IMR-90 (cell line): ENCODE data around the gene TIGD7. TPM values are rescaled to one million over a fixed set of nuclear protein-coding genes. Genes with fewer than 3 reads are reported as not detected.
A peak's percentile ranks its signal among the peaks of the same experiment; 100 is the strongest.

Source experiments
- ATAC-seq: fragments of 200-7000 bp; cut with Tn5 transposase; 2 replicates; pipeline ENCODE4 v1.9.1; 2020; ENCODE audit warnings: low read depth, mild to moderate bottlenecking, moderate library complexity
- BruUV-seq: library from RNA; stranded (reverse); fragments of 400-500 nt; replicated peaks from 2 replicates; lab custom pipeline; 2021; lab: Mats Ljungman, UMichigan
- CTCF ChIA-PET: fragments of 300-600 bp; formaldehyde crosslinking; extraction: SDS; loops from one replicate; lab custom pipeline; 2021; ENCODE audit warnings: antibody characterized with exemption; lab: Yijun Ruan, JAX
- POLR2A ChIA-PET: fragments of 300-600 bp; sonication (Branson Sonifier 250); formaldehyde crosslinking; loops from one replicate; lab custom pipeline; 2022; ENCODE audit warnings: antibody characterized with exemption; ENCODE audit not compliant: unreplicated experiment; lab: Charles Lee
- DNase-seq: peaks from one replicate; pipeline ENCODE4 v3.0.0; 2013
- H2AFZ ChIP-seq: replicated peaks from 2 replicates; pipeline ENCODE3; 2013; ENCODE audit warnings: low read length, mild to moderate bottlenecking; ENCODE audit not compliant: poor library complexity
- H2AK5ac ChIP-seq: 2 replicates; pipeline ENCODE4 v1.6.1; 2013; ENCODE audit warnings: low read depth, low read length, inconsistent platforms
- H2AK9ac ChIP-seq: replicated peaks from 2 replicates; pipeline ENCODE3; 2013; ENCODE audit warnings: mild to moderate bottlenecking, low read depth, low read length, moderate library complexity; ENCODE audit not compliant: poor library complexity
- H2BK120ac ChIP-seq: 2 replicates; pipeline ENCODE4 v1.6.1; 2013; ENCODE audit warnings: low read depth, low read length, inconsistent platforms
- H2BK15ac ChIP-seq: 3 replicates; pipeline ENCODE4 v1.6.1; 2013; ENCODE audit warnings: low read depth, low read length, inconsistent platforms
- H2BK20ac ChIP-seq: 2 replicates; pipeline ENCODE4 v1.6.1; 2013; ENCODE audit warnings: low read depth, mild to moderate bottlenecking, inconsistent platforms, low read length, moderate library complexity
- H2BK5ac ChIP-seq: 2 replicates; pipeline ENCODE4 v1.6.1; 2013; ENCODE audit warnings: mild to moderate bottlenecking, low read depth, low read length, inconsistent platforms; ENCODE audit not compliant: poor library complexity, severe bottlenecking
- H3K14ac ChIP-seq: replicated peaks from 2 replicates; pipeline ENCODE4 v1.6.1; 2013; ENCODE audit warnings: low read depth, low read length, inconsistent platforms
- H3K18ac ChIP-seq: 2 replicates; pipeline ENCODE4 v1.6.1; 2013; ENCODE audit warnings: low read depth, low read length, control low read depth
- H3K23ac ChIP-seq: 2 replicates; pipeline ENCODE4 v1.6.1; 2013; ENCODE audit warnings: low read depth, low read length, inconsistent platforms
- H3K27ac ChIP-seq: 2 replicates; pipeline ENCODE4 v1.5.1; 2013; ENCODE audit warnings: mild to moderate bottlenecking, control low read depth, low read length; ENCODE audit not compliant: insufficient read depth
- H3K27me3 ChIP-seq: 2 replicates; pipeline ENCODE4 v1.6.1; 2013; ENCODE audit warnings: low read length; ENCODE audit not compliant: control insufficient read depth, insufficient read depth
- H3K36me3 ChIP-seq: 2 replicates; pipeline ENCODE4 v1.6.1; 2013; ENCODE audit warnings: low read length, mixed read lengths; ENCODE audit not compliant: control insufficient read depth, insufficient read depth
- H3K4ac ChIP-seq: 2 replicates; pipeline ENCODE4 v1.6.1; 2013; ENCODE audit warnings: low read depth, low read length, inconsistent platforms
- H3K4me1 ChIP-seq: 2 replicates; pipeline ENCODE4 v1.6.1; 2013; ENCODE audit warnings: low read length, mixed read lengths; ENCODE audit not compliant: control insufficient read depth, insufficient read depth
- H3K4me2 ChIP-seq: 2 replicates; pipeline ENCODE4 v1.6.1; 2013; ENCODE audit warnings: low read depth, mild to moderate bottlenecking, control low read depth, low read length, moderate library complexity
- H3K4me3 ChIP-seq: 2 replicates; pipeline ENCODE4 v1.5.1; 2013; ENCODE audit warnings: low read depth, mild to moderate bottlenecking, control low read depth, low read length, moderate library complexity; ENCODE audit not compliant: insufficient read depth
- H3K56ac ChIP-seq: 2 replicates; pipeline ENCODE4 v1.6.1; 2013; ENCODE audit warnings: low read length, inconsistent platforms; ENCODE audit not compliant: insufficient read depth; ENCODE audit errors: extremely low read depth
- H3K79me1 ChIP-seq, 2 experiments: 2 replicates each; pipeline ENCODE4 v1.6.1; 2013; ENCODE audit warnings: low read length in 2 of 2, inconsistent platforms in 1 of 2, low read depth in 1 of 2
- H3K9ac ChIP-seq: 2 replicates; pipeline ENCODE4 v1.6.1; 2013; ENCODE audit warnings: low read depth, low read length, control low read depth
- H3K9me1 ChIP-seq: 2 replicates; pipeline ENCODE4 v1.6.1; 2013; ENCODE audit warnings: low read length, inconsistent platforms; ENCODE audit not compliant: insufficient read depth
- H3K9me3 ChIP-seq: 2 replicates; pipeline ENCODE4 v1.6.1; 2013; ENCODE audit warnings: low read length; ENCODE audit not compliant: control insufficient read depth, insufficient read depth
- H4K20me1 ChIP-seq: 2 replicates; pipeline ENCODE4 v1.6.1; 2013; ENCODE audit warnings: low read length, inconsistent platforms; ENCODE audit not compliant: insufficient read depth
- H4K5ac ChIP-seq: 2 replicates; pipeline ENCODE4 v1.6.1; 2013; ENCODE audit warnings: mild to moderate bottlenecking, low read depth, low read length, control low read depth
- H4K8ac ChIP-seq, 2 experiments: 2 replicates each; pipeline ENCODE4 v1.6.1; 2013; ENCODE audit warnings: low read depth in 2 of 2, low read length in 2 of 2, control low read depth in 1 of 2, inconsistent platforms in 1 of 2
- H4K91ac ChIP-seq: 2 replicates; pipeline ENCODE4 v1.6.1; 2013; ENCODE audit warnings: low read depth, low read length, inconsistent platforms; ENCODE audit not compliant: insufficient read depth
- BHLHE40 ChIP-seq: fragments of 150-350 bp; IDR thresholded peaks from 2 replicates; pipeline ENCODE4 v1.6.1; 2016; ENCODE audit warnings: mild to moderate bottlenecking, low read depth, low read length
- CEBPB ChIP-seq: IDR thresholded peaks from 2 replicates; pipeline ENCODE4 v1.6.1; 2012; ENCODE audit warnings: low read depth, low read length, improper control_type of control experiment
- CHD1 ChIP-seq: IDR thresholded peaks from 2 replicates; pipeline ENCODE4 v1.6.1; 2012; ENCODE audit warnings: low read depth, low read length, improper control_type of control experiment
- CTCF ChIP-seq: conservative IDR thresholded peaks from 2 replicates; pipeline ENCODE4 v1.5.1; 2012; ENCODE audit warnings: mild to moderate bottlenecking, low read depth, low read length, improper control_type of control experiment
- ELK1 ChIP-seq: fragments of 150-350 bp; IDR thresholded peaks from 2 replicates; pipeline ENCODE4 v1.6.1; 2016; ENCODE audit warnings: low read depth, mild to moderate bottlenecking, low read length, moderate library complexity, borderline replicate concordance
- FOS ChIP-seq: fragments of 150-350 bp; IDR thresholded peaks from 2 replicates; pipeline ENCODE4 v1.6.1; 2016; ENCODE audit warnings: low read depth, low read length
- MAFK ChIP-seq: IDR thresholded peaks from 2 replicates; pipeline ENCODE4 v1.6.1; 2012; ENCODE audit warnings: low read depth, low read length, improper control_type of control experiment
- MAZ ChIP-seq: IDR thresholded peaks from 2 replicates; pipeline ENCODE4 v1.6.1; 2012; ENCODE audit warnings: low read depth, mild to moderate bottlenecking, low read length, improper control_type of control experiment, moderate library complexity, borderline replicate concordance
- MXI1 ChIP-seq: IDR thresholded peaks from 2 replicates; pipeline ENCODE4 v1.6.1; 2012; ENCODE audit warnings: low read depth, mild to moderate bottlenecking, low read length, moderate library complexity, borderline replicate concordance
- NFE2L2 ChIP-seq: fragments of 150-350 bp; IDR thresholded peaks from 2 replicates; pipeline ENCODE4 v1.6.1; 2016; ENCODE audit warnings: low read depth, mild to moderate bottlenecking, low read length
- POLR2A ChIP-seq: IDR thresholded peaks from 2 replicates; pipeline ENCODE4 v1.6.1; 2012; ENCODE audit warnings: mild to moderate bottlenecking, low read depth, low read length
- RAD21 ChIP-seq: IDR thresholded peaks from 2 replicates; pipeline ENCODE4 v1.6.1; 2012; ENCODE audit warnings: low read length, improper control_type of control experiment
- RCOR1 ChIP-seq: IDR thresholded peaks from 2 replicates; pipeline ENCODE4 v1.6.1; 2012; ENCODE audit warnings: mild to moderate bottlenecking, low read length, improper control_type of control experiment; ENCODE audit not compliant: insufficient replicate concordance
- RFX5 ChIP-seq: IDR thresholded peaks from 2 replicates; pipeline ENCODE4 v1.8.0; 2012; ENCODE audit warnings: low read depth, mild to moderate bottlenecking, low read length, moderate library complexity
- SMC3 ChIP-seq: fragments of 150-350 bp; IDR thresholded peaks from 2 replicates; pipeline ENCODE4 v1.6.1; 2016; ENCODE audit warnings: low read depth, mild to moderate bottlenecking, antibody characterized with exemption, low read length, moderate library complexity
- USF2 ChIP-seq: fragments of 150-350 bp; IDR thresholded peaks from 2 replicates; pipeline ENCODE4 v1.6.1; 2017; ENCODE audit warnings: mild to moderate bottlenecking, antibody characterized with exemption, low read length, low read depth
- WGBS, 2 experiments: methylation state at CpG; one replicate each; pipeline versions ENCODE4 v1.1.5 to v1.1.7; 2013; ENCODE audit warnings: missing lambda C conversion rate in 2 of 2; ENCODE audit not compliant: insufficient read length in 1 of 2; ENCODE audit errors: extremely low coverage in 2 of 2; 5-methylcytosine and 5-hydroxymethylcytosine counted together
- dilution Hi-C: fragments of 300-500 bp; cut with HindIII; formaldehyde crosslinking; loops from one replicate; pipeline ENCODE4 v1.14.3; 2018; ENCODE audit warnings: low sequenced_read_pairs; ENCODE audit not compliant: unreplicated experiment
- in situ Hi-C: fragments of 300-500 bp; cut with MboI; formaldehyde crosslinking; loops from 3 replicates; pipeline ENCODE4 v1.14.3; 2019; ENCODE audit warnings: low sequenced_read_pairs, inconsistent platforms, mixed read lengths
- intact Hi-C: fragments of 100-400 bp; cut with micrococcal nuclease; formaldehyde crosslinking; loops from 2 replicates; pipeline ENCODE4 v1.10.0; 2022
- polyA plus RNA-seq, 3 experiments: library from polyadenylated mRNA; depleted of rRNA; stranded (reverse); fragments of >200 nt; gene quantifications; 2 replicates each; pipeline ENCODE4 v1.2.3, GENCODE V29; 2012; ENCODE audit warnings: low replicate concordance in 1 of 3
- total RNA-seq: library from RNA; depleted of rRNA; stranded (reverse); fragments of >200 nt; gene quantifications from 2 replicates; pipeline ENCODE4 v1.2.3, GENCODE V29; 2012

The TIGD7 gene
- total and polyA plus RNA-seq, 2 of the 4 experiments (the other 2 are of a cell fraction) = 2.5 to 2.7 TPM

- no peak overlapping the region for H3K14ac ChIP-seq
- H3K4me2 ChIP-seq = no peak overlapping the region
- no TSS peak for BruUV-seq
- H3K4me3 ChIP-seq = no peak overlapping the region
- no peak overlapping the region for H2BK5ac ChIP-seq
- no peak for TF ChIP-seq RFX5
- no peak for TF ChIP-seq SMC3
- no peak for TF ChIP-seq FOS
- no peak for TF ChIP-seq MAFK
- TF ChIP-seq RAD21 = no peak
- TF ChIP-seq ELK1 = no peak
- TF ChIP-seq MXI1 = no peak
- no peak for TF ChIP-seq NFE2L2
- no peak for TF ChIP-seq CEBPB
- no peak for TF ChIP-seq BHLHE40
- TF ChIP-seq CTCF = no peak
- no peak for TF ChIP-seq RCOR1
- no peak for TF ChIP-seq MAZ
- no peak for TF ChIP-seq CHD1
- no peak for TF ChIP-seq USF2
- no peak for TF ChIP-seq POLR2A
- no peaks in the 10 kb centered on the region for H3K4me1 ChIP-seq
- no peaks in the 10 kb centered on the region for H3K9me3 ChIP-seq
- H2AK5ac ChIP-seq = no peak overlapping the region
- H3K79me1 ChIP-seq = no peaks in the 10 kb centered on the region
- no peaks in the 10 kb centered on the region for H3K9me1 ChIP-seq
- dilution Hi-C loops (no loop called here), intact Hi-C loops (no loop called here), in situ Hi-C loops (no loop called here)
- peak; percentile 48 for ATAC-seq
- H2BK120ac ChIP-seq = no peak overlapping the region
- H3K23ac ChIP-seq = no peak overlapping the region
- no peak overlapping the region for H2AFZ ChIP-seq
- H3K27ac ChIP-seq = no peak overlapping the region
- H4K91ac ChIP-seq = no peak overlapping the region
- POLR2A ChIA-PET = no interaction called here
- H3K36me3 ChIP-seq = no peaks in the 10 kb centered on the region
- H3K18ac ChIP-seq = no peak overlapping the region
- H3K9ac ChIP-seq = no peak overlapping the region
- peak; percentile 30 for DNase-seq
- no peak overlapping the region for H4K8ac ChIP-seq
- no peak overlapping the region for H3K56ac ChIP-seq
- WGBS, 2 experiments = 33% methylated on average over 1 of the region's 4 CpGs; no CpG with 5 or more reads in 1 of the 2 experiments
- CTCF ChIA-PET = no interaction called here
- peaks cover 3% of the 10 kb centered on the region for H3K27me3 ChIP-seq
- H2AK9ac ChIP-seq = no peak overlapping the region
- no peak overlapping the region for H4K5ac ChIP-seq
- H3K4ac ChIP-seq = no peak overlapping the region
- H2BK15ac ChIP-seq = no peak overlapping the region
- no peaks in the 10 kb centered on the region for H4K20me1 ChIP-seq
- H2BK20ac ChIP-seq = no peak overlapping the region
These were observed 30.7 kb downstream of the TIGD7 start for GRCh38 chr16:3274490-3274889.
